Measurements from ENCODE around the gene ELOVL6. TPM values are rescaled to one million over a fixed set of nuclear protein-coding genes. Genes with fewer than 3 reads are reported as not detected.
A peak's percentile ranks its signal among the peaks of the same experiment; 100 is the strongest.

The ELOVL6 gene
- total and polyA plus RNA-seq, 2 of the 4 experiments (the other 2 are of a cell fraction), result 17.9 to 19.0 TPM

DNA sequence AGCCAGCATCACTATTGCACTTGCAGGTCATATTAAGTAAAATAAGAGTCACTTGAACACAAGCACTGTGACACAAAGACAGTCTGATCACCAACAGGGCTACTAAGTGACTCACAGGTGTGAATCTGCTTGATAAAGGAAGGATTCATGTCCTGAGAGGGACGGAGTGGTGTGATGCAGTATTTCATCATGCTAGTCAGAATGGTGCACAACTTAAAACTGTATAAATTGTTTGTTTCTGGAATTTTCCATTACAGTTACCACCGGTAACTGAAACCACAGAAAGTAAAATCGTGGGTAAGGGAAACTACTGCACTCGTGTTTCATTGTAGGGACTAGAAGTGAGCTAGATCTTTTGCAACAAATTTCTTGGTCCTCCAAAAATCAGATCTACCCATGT lies 109.7 kb downstream of the ELOVL6 start:
- in situ Hi-C loops (cut with MboI; ENCODE audit: low sequenced_read_pairs), result no loop called here
- ChIA-PET CTCF (no interaction called here), POLR2A (ENCODE audit: unreplicated experiment) (no interaction called here)
- no peak overlapping the region for H3K4me3 ChIP-seq (ENCODE audit: insufficient read depth, low read depth, low read length)
- BruUV-seq (replicated peaks), result no TSS peak
- H2AFZ ChIP-seq (replicated peaks; ENCODE audit: low read length, poor library complexity), result no peak overlapping the region
- H4K8ac ChIP-seq (ENCODE audit: low read depth in 2 of 2, low read length in 2 of 2), result peak overlapping the region in 1 of 2 experiments; percentile 10; a peak in 2 of 4 replicates
- H3K4me1 ChIP-seq (ENCODE audit: control insufficient read depth, insufficient read depth, low read length), result peaks cover 5% of the 10 kb centered on the region; the same call in 1 of the 2 replicates
- H3K18ac ChIP-seq (ENCODE audit: low read depth, low read length), result no peak overlapping the region
- no peak overlapping the region for H2AK5ac ChIP-seq (ENCODE audit: low read depth, low read length)
- H4K91ac ChIP-seq (ENCODE audit: insufficient read depth, low read depth, low read length), result no peak overlapping the region
- no peaks in the 10 kb centered on the region for H3K27me3 ChIP-seq (ENCODE audit: control insufficient read depth, insufficient read depth, low read length)
- no peak overlapping the region for H2BK120ac ChIP-seq (ENCODE audit: low read depth, low read length)
- no peak overlapping the region for H2BK15ac ChIP-seq (ENCODE audit: low read depth, low read length)
- ATAC-seq (ENCODE audit: low read depth) (no peak), DNase-seq (peak; percentile 76)
- intact Hi-C loops (cut with micrococcal nuclease), result no loop called here
- H4K20me1 ChIP-seq (ENCODE audit: insufficient read depth, low read length), result no peaks in the 10 kb centered on the region
- H3K36me3 ChIP-seq (ENCODE audit: control insufficient read depth, insufficient read depth, low read length), result no peaks in the 10 kb centered on the region
- H3K27ac ChIP-seq (ENCODE audit: insufficient read depth, low read length), result no peak overlapping the region
- no peak overlapping the region for H2BK20ac ChIP-seq (ENCODE audit: low read depth, low read length)
- H2BK5ac ChIP-seq (ENCODE audit: low read depth, low read length, poor library complexity, severe bottlenecking), result no peak overlapping the region
- dilution Hi-C loops (cut with HindIII; ENCODE audit: low sequenced_read_pairs, unreplicated experiment), result no loop called here
- peak; percentile 65 for TF ChIP-seq CEBPB (IDR thresholded peaks at IDR 0.05; ENCODE audit: low read depth, low read length)
- TF ChIP-seq, protein P1, sequence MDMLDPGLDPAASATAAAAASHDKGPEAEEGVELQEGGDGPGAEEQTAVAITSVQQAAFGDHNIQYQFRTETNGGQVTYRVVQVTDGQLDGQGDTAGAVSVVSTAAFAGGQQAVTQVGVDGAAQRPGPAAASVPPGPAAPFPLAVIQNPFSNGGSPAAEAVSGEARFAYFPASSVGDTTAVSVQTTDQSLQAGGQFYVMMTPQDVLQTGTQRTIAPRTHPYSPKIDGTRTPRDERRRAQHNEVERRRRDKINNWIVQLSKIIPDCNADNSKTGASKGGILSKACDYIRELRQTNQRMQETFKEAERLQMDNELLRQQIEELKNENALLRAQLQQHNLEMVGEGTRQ (IDR thresholded peaks at IDR 0.05; ENCODE audit: low read depth, low read length), result no peak
- TF ChIP-seq FOS (IDR thresholded peaks at IDR 0.05; ENCODE audit: low read depth, low read length), result no peak
- peaks cover 3% of the 10 kb centered on the region; the same call in 1 of the 2 replicates for H3K9me1 ChIP-seq (ENCODE audit: insufficient read depth, low read length)
- H3K9me3 ChIP-seq (ENCODE audit: control insufficient read depth, insufficient read depth, low read length), result no peaks in the 10 kb centered on the region
- H4K5ac ChIP-seq (ENCODE audit: low read depth, low read length), result no peak overlapping the region
- no peak overlapping the region for H3K23ac ChIP-seq (ENCODE audit: low read depth, low read length)
- peak overlapping the region; percentile 28; the same call in 1 of the 2 replicates for H3K4me2 ChIP-seq (ENCODE audit: low read depth, low read length)
- no peak overlapping the region for H3K56ac ChIP-seq (ENCODE audit: extremely low read depth, insufficient read depth, low read length)
- H3K14ac ChIP-seq (replicated peaks; ENCODE audit: low read depth, low read length), result no peak overlapping the region
- H3K79me1 ChIP-seq (ENCODE audit: low read depth in 1 of 2, low read length in 2 of 2), result peaks cover 0 to 3% of the 10 kb centered on the region in 2 experiments; a peak in 1 of 4 replicates
- no CpG with 5 or more reads among the region's 4 CpGs for WGBS, 2 experiments (ENCODE audit: extremely low coverage in 2 of 2, insufficient read length in 1 of 2)
- no peak overlapping the region for H3K9ac ChIP-seq (ENCODE audit: low read depth, low read length)
- no peak overlapping the region for H2AK9ac ChIP-seq (replicated peaks; ENCODE audit: low read depth, low read length, poor library complexity)
- no peak overlapping the region for H3K4ac ChIP-seq (ENCODE audit: low read depth, low read length)
